ENCODE measurements around the gene INPP5J.

INPP5J gene

GRCh38 chr22:31127181-31127772, 4.5 kb downstream of the INPP5J start:
- Histone ChIP-seq H4K20me1 (ENCODE audit: control insufficient read depth, insufficient read depth, low read depth, low read length) (no peaks in the 10 kb centered on the region), H3K79me2 (ENCODE audit: control insufficient read depth, low read length) (no peaks in the 10 kb centered on the region), H3K27me3 (ENCODE audit: control insufficient read depth, low read length) (no peaks in the 10 kb centered on the region), H3F3A (ENCODE audit: control insufficient read depth, insufficient read depth) (no peaks in the 10 kb centered on the region), H3K9me2 (replicated peaks; ENCODE audit: control insufficient read depth, low read length) (no peaks in the 10 kb centered on the region), H3K9me3 (ENCODE audit: control insufficient read depth, insufficient read depth, low read length) (no peaks in the 10 kb centered on the region), H3K4me1 (ENCODE audit: control insufficient read depth, low read length) (peaks cover 9% of the 10 kb centered on the region), H3K4me3 (ENCODE audit: low read length) (no peak overlapping the region), H3K27ac (ENCODE audit: low read depth, low read length) (no peak overlapping the region), H3K4me2 (ENCODE audit: low read length) (peak overlapping the region; percentile 19; the same call in 1 of the 2 replicates), H3K36me3 (ENCODE audit: control insufficient read depth, low read length) (no peaks in the 10 kb centered on the region)
- TF ChIP-seq, protein P1, sequence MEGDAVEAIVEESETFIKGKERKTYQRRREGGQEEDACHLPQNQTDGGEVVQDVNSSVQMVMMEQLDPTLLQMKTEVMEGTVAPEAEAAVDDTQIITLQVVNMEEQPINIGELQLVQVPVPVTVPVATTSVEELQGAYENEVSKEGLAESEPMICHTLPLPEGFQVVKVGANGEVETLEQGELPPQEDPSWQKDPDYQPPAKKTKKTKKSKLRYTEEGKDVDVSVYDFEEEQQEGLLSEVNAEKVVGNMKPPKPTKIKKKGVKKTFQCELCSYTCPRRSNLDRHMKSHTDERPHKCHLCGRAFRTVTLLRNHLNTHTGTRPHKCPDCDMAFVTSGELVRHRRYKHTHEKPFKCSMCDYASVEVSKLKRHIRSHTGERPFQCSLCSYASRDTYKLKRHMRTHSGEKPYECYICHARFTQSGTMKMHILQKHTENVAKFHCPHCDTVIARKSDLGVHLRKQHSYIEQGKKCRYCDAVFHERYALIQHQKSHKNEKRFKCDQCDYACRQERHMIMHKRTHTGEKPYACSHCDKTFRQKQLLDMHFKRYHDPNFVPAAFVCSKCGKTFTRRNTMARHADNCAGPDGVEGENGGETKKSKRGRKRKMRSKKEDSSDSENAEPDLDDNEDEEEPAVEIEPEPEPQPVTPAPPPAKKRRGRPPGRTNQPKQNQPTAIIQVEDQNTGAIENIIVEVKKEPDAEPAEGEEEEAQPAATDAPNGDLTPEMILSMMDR (IDR thresholded peaks at IDR 0.05; ENCODE audit: low read depth, low read length, poor library complexity, severe bottlenecking), result no peak
- TF ChIP-seq EZH2phosphoT487 (IDR thresholded peaks at IDR 0.05; ENCODE audit: borderline replicate concordance, low read length), result no peak

GRCh38 chr22:31128156-31128555, 5.4 kb downstream of the INPP5J start:
- Histone ChIP-seq H3K4me3 (ENCODE audit: low read length) (no peak overlapping the region), H3K36me3 (ENCODE audit: control insufficient read depth, low read length) (no peaks in the 10 kb centered on the region), H3K79me2 (ENCODE audit: control insufficient read depth, low read length) (no peaks in the 10 kb centered on the region), H3F3A (ENCODE audit: control insufficient read depth, insufficient read depth) (no peaks in the 10 kb centered on the region), H3K27me3 (ENCODE audit: control insufficient read depth, low read length) (no peaks in the 10 kb centered on the region), H4K20me1 (ENCODE audit: control insufficient read depth, insufficient read depth, low read depth, low read length) (no peaks in the 10 kb centered on the region), H3K9me3 (ENCODE audit: control insufficient read depth, insufficient read depth, low read length) (no peaks in the 10 kb centered on the region), H3K9me2 (replicated peaks; ENCODE audit: control insufficient read depth, low read length) (no peaks in the 10 kb centered on the region), H3K4me1 (ENCODE audit: control insufficient read depth, low read length) (peaks cover 9% of the 10 kb centered on the region), H3K4me2 (ENCODE audit: low read length) (no peak overlapping the region; the same call in 1 of the 2 replicates), H3K27ac (ENCODE audit: low read depth, low read length) (no peak overlapping the region)
- TF ChIP-seq, protein P1 (IDR thresholded peaks at IDR 0.05; ENCODE audit: low read depth, low read length, poor library complexity, severe bottlenecking), result no peak
- no peak for TF ChIP-seq EZH2phosphoT487 (IDR thresholded peaks at IDR 0.05; ENCODE audit: borderline replicate concordance, low read length)

GRCh38 chr22:31130873-31131272, 8.1 kb downstream of the INPP5J start:
- no peak for TF ChIP-seq EZH2phosphoT487 (IDR thresholded peaks at IDR 0.05; ENCODE audit: borderline replicate concordance, low read length)
- TF ChIP-seq, protein P1 (IDR thresholded peaks at IDR 0.05; ENCODE audit: low read depth, low read length, poor library complexity, severe bottlenecking), result no peak
- no peaks in the 10 kb centered on the region for H3K79me2 ChIP-seq (ENCODE audit: control insufficient read depth, low read length)
- H4K20me1 ChIP-seq (ENCODE audit: control insufficient read depth, insufficient read depth, low read depth, low read length), result no peaks in the 10 kb centered on the region
- H3K9me3 ChIP-seq (ENCODE audit: control insufficient read depth, insufficient read depth, low read length), result no peaks in the 10 kb centered on the region
- H3K36me3 ChIP-seq (ENCODE audit: control insufficient read depth, low read length), result no peaks in the 10 kb centered on the region
- no peaks in the 10 kb centered on the region for H3K27me3 ChIP-seq (ENCODE audit: control insufficient read depth, low read length)
- no peak overlapping the region for H3K4me2 ChIP-seq (ENCODE audit: low read length)
- H3F3A ChIP-seq (ENCODE audit: control insufficient read depth, insufficient read depth), result no peaks in the 10 kb centered on the region
- H3K4me1 ChIP-seq (ENCODE audit: control insufficient read depth, low read length), result peaks cover 9% of the 10 kb centered on the region
- H3K4me3 ChIP-seq (ENCODE audit: low read length), result no peak overlapping the region
- H3K9me2 ChIP-seq (replicated peaks; ENCODE audit: control insufficient read depth, low read length), result no peaks in the 10 kb centered on the region
- no peak overlapping the region for H3K27ac ChIP-seq (ENCODE audit: low read depth, low read length)
